Endodermal cell (in vitro differentiated cells): Measurements from ENCODE around the gene SLC44A4. TPM values are rescaled to one million over a fixed set of nuclear protein-coding genes. Genes with fewer than 3 reads are reported as not detected.

Experiments used
- DNase-seq: peaks from one replicate; pipeline ENCODE4 v3.0.0-alpha.2; 2017
- H3K27ac ChIP-seq: 2 replicates; pipeline ENCODE4 v1.5.1; 2013; ENCODE audit warnings: mild to moderate bottlenecking, low read depth, low read length, moderate library complexity
- H3K27me3 ChIP-seq: 2 replicates; pipeline ENCODE4 v1.6.1; 2013; ENCODE audit warnings: mild to moderate bottlenecking, low read length, moderate library complexity; ENCODE audit not compliant: insufficient read depth, control insufficient read depth, poor library complexity, severe bottlenecking
- H3K36me3 ChIP-seq: 2 replicates; pipeline ENCODE4 v1.7.0; 2013; ENCODE audit warnings: mild to moderate bottlenecking, low read length, moderate library complexity; ENCODE audit not compliant: control insufficient read depth, insufficient read depth
- H3K4me1 ChIP-seq: one replicate; pipeline ENCODE4 v1.7.0; 2013; ENCODE audit warnings: low read length; ENCODE audit not compliant: control insufficient read depth, insufficient read depth
- H3K4me3 ChIP-seq: 2 replicates; pipeline ENCODE4 v1.5.1; 2013; ENCODE audit warnings: mild to moderate bottlenecking, low read length, moderate library complexity
- H3K9ac ChIP-seq: 2 replicates; pipeline ENCODE4 v1.6.1; 2013; ENCODE audit warnings: mild to moderate bottlenecking, low read length, moderate library complexity; ENCODE audit not compliant: poor library complexity, severe bottlenecking; ENCODE audit errors: extremely low read depth
- H3K9me3 ChIP-seq: 2 replicates; pipeline ENCODE4 v1.6.1; 2013; ENCODE audit warnings: mild to moderate bottlenecking, low read length, moderate library complexity; ENCODE audit not compliant: control insufficient read depth
- H3K27ac Mint-ChIP-seq: 2 replicates; pipeline ENCODE4 v1.8.0; 2020; ENCODE audit warnings: mixed read lengths
- H3K27me3 Mint-ChIP-seq: 2 replicates; pipeline ENCODE4 v1.8.0; 2021; ENCODE audit warnings: mild to moderate bottlenecking, mixed read lengths; ENCODE audit not compliant: insufficient read depth
- H3K36me3 Mint-ChIP-seq: 2 replicates; pipeline ENCODE4 v1.8.0; 2020; ENCODE audit warnings: low read depth, mixed read lengths
- H3K4me1 Mint-ChIP-seq: 2 replicates; pipeline ENCODE4 v1.8.0; 2020; ENCODE audit warnings: mixed read lengths
- H3K4me3 Mint-ChIP-seq: 2 replicates; pipeline ENCODE4 v1.8.0; 2020; ENCODE audit warnings: mild to moderate bottlenecking, moderate library complexity, mixed read lengths
- H3K9me3 Mint-ChIP-seq: 2 replicates; pipeline ENCODE4 v1.8.0; 2020; ENCODE audit warnings: mild to moderate bottlenecking, mixed read lengths
- CTCF ChIP-seq: fragments of 200-600 bp; sonication (generic); conservative IDR thresholded peaks from 2 replicates; pipeline ENCODE4 v1.5.0; 2021; ENCODE audit warnings: antibody characterized with exemption, mild to moderate bottlenecking
- WGBS, 2 experiments: methylation state at CpG; one replicate each; pipeline versions ENCODE4 v1.1.5 to v1.1.7; 2013; ENCODE audit warnings: missing lambda C conversion rate in 2 of 2, mixed read lengths in 1 of 2; ENCODE audit not compliant: insufficient coverage in 1 of 2, insufficient read length in 1 of 2; 5-methylcytosine and 5-hydroxymethylcytosine counted together
- total RNA-seq, 2 donors: library from RNA; stranded (reverse); fragmentation: NEBNext Ultra II Directional in 1 of 2; extraction: Animal tissue kit (Norgen Biotek cat#: 25700) in 1 of 2; gene quantifications; 2 replicates in 1 of 2; 3 replicates in 1 of 2; pipeline ENCODE4 v1.2.1, GENCODE V29; 2021

SLC44A4 gene
- total RNA-seq, 2 donors from 2014 or later = 1.3 to 3.6 TPM

DNA sequence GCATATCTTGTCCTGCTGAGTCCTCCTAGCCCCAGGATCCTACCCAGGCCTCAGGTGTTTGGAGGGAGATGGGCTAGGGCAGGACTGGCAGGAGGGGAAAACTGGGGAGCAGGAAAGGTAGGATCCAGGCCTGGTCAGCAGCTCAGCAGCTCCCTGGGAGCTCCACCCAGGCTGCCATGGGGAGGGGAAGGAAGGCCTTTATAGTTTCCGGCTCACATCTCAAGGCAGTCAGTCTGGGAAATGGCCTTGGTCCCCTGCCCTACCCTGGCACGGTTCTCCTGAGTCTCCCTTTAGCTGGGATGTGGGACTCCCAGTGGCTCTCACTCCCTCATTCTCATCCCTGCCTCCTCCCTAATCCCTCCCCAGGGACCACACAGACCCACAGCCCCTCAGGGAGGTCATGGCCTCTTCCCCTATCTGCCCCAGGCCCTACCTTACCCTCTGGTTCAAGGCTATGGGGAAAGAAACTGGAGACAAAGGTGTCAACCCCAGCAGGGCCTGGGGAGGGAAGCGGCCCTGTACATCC is 1.6 kb downstream of the SLC44A4 start:
- Histone ChIP-seq H3K27ac (no peak overlapping the region), H3K9ac (no peak overlapping the region), H3K36me3 (peaks cover 13% of the 10 kb centered on the region), H3K4me1 (no peaks in the 10 kb centered on the region), H3K27me3 (no peaks in the 10 kb centered on the region), H3K4me3 (no peak overlapping the region), H3K9me3 (no peaks in the 10 kb centered on the region)
- 83 to 94% methylated on average over 2 to 3 of the region's 3 CpGs for WGBS, 2 experiments
- Mint-ChIP-seq H3K4me3 (no peak overlapping the region), H3K27ac (no peak overlapping the region), H3K36me3 (peaks cover 23% of the 10 kb centered on the region), H3K9me3 (no peaks in the 10 kb centered on the region), H3K27me3 (peaks cover 8% of the 10 kb centered on the region), H3K4me1 (peaks cover 3% of the 10 kb centered on the region)
- TF ChIP-seq CTCF = no peak
- no peak for DNase-seq

- H3K36me3 ChIP-seq = peaks cover 10% of the 10 kb centered on the region
- H3K27me3 ChIP-seq = no peaks in the 10 kb centered on the region
- H3K9me3 ChIP-seq = no peaks in the 10 kb centered on the region
- no peak for TF ChIP-seq CTCF
- H3K4me3 ChIP-seq = no peak overlapping the region
- H3K4me3 Mint-ChIP-seq = no peak overlapping the region
- H3K4me1 Mint-ChIP-seq = peaks cover 3% of the 10 kb centered on the region
- DNase-seq = no peak
- H3K36me3 Mint-ChIP-seq = peaks cover 17% of the 10 kb centered on the region
- no peaks in the 10 kb centered on the region for H3K4me1 ChIP-seq
- H3K27ac Mint-ChIP-seq = no peak overlapping the region
- H3K9me3 Mint-ChIP-seq = no peaks in the 10 kb centered on the region
- H3K27me3 Mint-ChIP-seq = peaks cover 10% of the 10 kb centered on the region
- H3K27ac ChIP-seq = no peak overlapping the region
- WGBS, 2 experiments = 92% methylated on average over 5 to 7 of the region's 7 CpGs
- no peak overlapping the region for H3K9ac ChIP-seq
Observed at GRCh38 chr6:31876357-31876756, 2.4 kb downstream of the SLC44A4 start.

GRCh38 chr6:31875877-31876276 is 2.9 kb downstream of the SLC44A4 start:
- 83 to 85% methylated on average over 4 to 5 of the region's 5 CpGs for WGBS, 2 experiments
- Histone ChIP-seq H3K9me3 (no peaks in the 10 kb centered on the region), H3K4me1 (no peaks in the 10 kb centered on the region), H3K27ac (no peak overlapping the region), H3K36me3 (peaks cover 5% of the 10 kb centered on the region), H3K9ac (no peak overlapping the region), H3K27me3 (no peaks in the 10 kb centered on the region), H3K4me3 (no peak overlapping the region)
- Mint-ChIP-seq H3K27me3 (peaks cover 12% of the 10 kb centered on the region), H3K36me3 (peaks cover 13% of the 10 kb centered on the region), H3K9me3 (no peaks in the 10 kb centered on the region), H3K27ac (no peak overlapping the region), H3K4me3 (no peak overlapping the region), H3K4me1 (peaks cover 3% of the 10 kb centered on the region)
- no peak for DNase-seq
- TF ChIP-seq CTCF = no peak
